IPS-18c (cell line): ENCODE data around the gene YARS1.
"Not testable (repeated sequence)": the region's sequence is repeated elsewhere in the genome, so short reads cannot be mapped to it uniquely, and the experiment has no call there.

ENCODE experiments used
- H3K4me3 ChIP-seq: 2 replicates; pipeline ENCODE4 v1.7.0; 2013; ENCODE audit warnings: low read depth, mild to moderate bottlenecking, low read length, moderate library complexity; ENCODE audit not compliant: insufficient read depth
- H3K9me3 ChIP-seq: one replicate; pipeline ENCODE4 v1.6.1; 2013; ENCODE audit warnings: mild to moderate bottlenecking, low read length, moderate library complexity; ENCODE audit not compliant: control insufficient read depth, insufficient read depth

YARS1 gene

GRCh38 chr1:32825181-32825580, 8.0 kb upstream of the YARS1 start:
- Histone ChIP-seq H3K9me3 (no peaks in the 10 kb centered on the region), H3K4me3 (no peak overlapping the region)

DNA sequence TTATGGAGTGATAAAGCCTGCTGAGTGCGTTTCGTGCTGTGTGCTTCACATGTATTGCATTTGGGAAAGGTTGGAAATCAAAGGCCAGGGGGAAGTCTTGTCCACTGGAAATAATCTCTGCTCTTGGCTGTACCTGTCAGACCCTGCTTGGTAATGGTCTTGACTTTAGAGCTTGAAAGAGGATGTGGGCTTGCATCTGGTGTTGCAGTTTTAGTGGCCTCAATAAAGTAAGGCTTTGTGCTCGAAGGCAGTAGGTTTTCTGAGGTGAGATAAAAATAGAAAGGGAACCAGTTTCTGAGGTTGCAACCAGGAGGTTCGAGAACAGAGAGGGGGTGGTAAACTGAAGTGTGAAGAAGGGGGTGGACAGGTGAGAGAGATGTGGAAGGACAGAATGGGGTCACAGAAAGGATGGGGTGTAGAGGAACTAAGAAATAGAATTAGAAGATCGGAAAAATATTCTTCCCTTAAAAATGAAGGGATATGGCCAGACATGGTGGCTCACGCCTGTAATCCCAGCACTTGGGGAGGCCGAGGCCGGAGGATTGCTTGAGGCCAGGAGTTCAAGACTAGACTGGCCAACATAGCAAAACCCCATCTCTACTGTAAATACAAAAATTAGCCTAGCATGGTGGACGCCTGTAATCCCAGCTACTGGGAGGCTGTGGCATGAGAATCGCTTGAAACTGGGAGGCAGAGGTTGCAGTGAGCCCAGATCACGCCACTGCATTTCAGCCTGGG, 1.8 kb upstream of the YARS1 start:
- Histone ChIP-seq H3K4me3 (peak overlapping the region; percentile 83), H3K9me3 (no peaks in the 10 kb centered on the region)

DNA sequence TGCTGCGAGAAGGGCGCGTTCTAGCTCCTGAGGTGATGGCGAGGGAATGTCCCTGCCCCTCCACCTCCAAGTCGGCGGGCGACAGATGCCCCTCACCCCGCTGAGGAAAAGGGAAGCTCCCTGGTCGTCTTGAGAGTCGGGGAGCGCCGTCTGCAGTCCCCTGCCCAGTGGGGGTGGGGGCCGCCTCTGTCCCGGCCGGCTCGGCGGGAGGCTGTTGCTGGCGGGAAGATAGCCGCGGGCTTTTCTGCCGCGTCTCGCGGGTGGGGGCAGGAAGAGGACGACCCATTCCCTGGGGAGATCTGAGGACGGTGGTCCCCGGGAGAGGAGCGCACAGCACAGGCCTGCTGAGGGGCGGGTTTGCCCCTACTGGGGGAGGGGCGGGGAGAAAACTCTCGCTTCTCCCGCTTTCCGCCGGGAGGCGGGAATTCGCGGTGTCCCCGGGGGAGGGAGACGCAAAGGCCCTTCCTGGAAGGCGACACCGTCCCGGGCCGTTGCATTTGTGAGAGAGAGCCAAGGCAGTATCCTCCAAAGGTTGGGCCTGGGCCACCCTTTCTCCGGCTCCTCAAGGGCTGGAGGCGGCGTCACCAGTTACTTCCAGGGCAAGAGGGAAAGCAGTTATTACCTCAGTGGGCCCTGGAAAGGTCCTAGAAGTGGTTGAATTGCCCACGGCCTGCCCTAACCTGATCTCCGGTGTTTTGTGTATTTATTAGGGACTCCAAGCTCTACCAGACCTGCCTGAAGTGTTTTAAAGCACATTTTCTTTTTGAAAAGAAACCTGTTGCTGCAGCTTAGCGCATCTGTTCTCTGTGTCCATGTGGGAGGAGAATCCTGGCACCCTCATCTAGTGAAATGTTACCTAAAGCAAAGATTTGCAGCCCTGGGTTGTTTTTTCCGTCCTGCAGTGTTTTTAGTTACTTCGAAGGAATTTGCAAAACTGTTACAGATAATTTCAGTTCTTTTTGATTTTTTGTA, 943 bp upstream of the YARS1 start:
- Histone ChIP-seq H3K9me3 (no peaks in the 10 kb centered on the region), H3K4me3 (peak overlapping the region; percentile 83)

DNA sequence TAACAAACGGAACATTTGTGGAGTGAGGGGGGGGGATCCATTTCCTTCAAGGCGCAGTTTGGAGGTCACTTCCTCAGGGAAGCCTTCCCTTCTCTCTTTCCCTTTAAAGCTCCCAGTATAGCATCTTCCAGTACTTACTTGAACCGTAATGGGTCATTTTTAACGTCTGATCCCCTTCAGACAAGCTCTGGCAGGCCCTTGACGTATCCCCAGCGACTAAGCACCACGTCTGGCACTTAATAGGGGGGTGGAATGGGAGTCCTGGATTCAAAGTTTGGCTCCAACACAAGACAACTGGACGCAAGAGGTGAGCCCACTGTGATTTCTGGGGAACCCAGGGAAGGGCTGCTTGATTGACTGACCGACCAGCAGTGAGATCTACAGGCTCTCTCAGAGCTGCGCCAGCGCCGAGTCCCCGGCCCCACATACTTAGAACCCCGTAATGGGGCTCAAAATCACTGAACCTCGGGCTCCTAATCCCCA, 441 bp downstream of the YARS1 start:
- Histone ChIP-seq H3K9me3 (no peaks in the 10 kb centered on the region), H3K4me3 (peak overlapping the region; percentile 83)

- H3K9me3 ChIP-seq = no peaks in the 10 kb centered on the region
- H3K4me3 ChIP-seq = no peak overlapping the region
Observed at GRCh38 chr1:32813941-32814739, 3.0 kb downstream of the YARS1 start.

DNA sequence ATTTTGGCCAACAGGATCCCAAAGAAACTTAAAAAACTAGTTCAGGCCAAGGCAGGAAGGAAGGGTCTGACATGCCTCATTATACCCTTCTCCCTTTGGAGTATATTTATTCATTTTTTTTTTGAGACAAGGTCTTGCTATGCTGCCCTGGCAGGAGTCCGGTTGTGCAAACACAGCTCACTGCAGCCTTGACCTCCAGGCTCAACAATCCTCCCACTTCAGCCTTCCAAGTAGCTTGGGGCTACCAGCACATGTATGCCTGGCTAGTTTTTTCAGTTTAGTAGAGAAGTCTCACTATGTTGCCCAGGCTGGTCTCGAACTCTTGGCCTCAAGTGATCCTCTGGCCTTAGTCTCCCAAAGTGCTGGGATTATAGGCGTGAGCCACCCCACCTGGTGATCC, 5.2 kb downstream of the YARS1 start:
- Histone ChIP-seq H3K4me3 (no peak overlapping the region), H3K9me3 (no peaks in the 10 kb centered on the region)

- H3K4me3 ChIP-seq = no peak overlapping the region
Observed at GRCh38 chr1:32811265-32811664, 5.9 kb downstream of the YARS1 start.

DNA sequence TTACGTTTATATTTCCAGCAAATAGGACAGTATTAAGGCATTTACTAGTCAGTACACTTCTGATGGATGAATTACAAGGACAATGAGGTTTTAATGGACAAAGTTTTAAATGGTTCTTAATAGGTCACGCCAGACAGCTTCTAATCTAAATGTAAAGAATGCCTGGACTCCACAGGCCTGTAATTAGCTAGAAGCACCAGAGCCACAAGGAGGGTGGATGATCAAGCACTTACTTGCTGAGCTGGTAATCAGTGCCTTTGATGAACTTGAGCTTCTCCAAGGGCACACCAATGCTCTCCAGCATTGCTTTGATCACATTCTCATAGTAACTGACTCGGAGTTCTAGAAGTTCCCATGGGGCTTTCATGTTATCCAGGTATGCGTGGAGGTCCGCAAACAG, 6.8 kb downstream of the YARS1 start:
- Histone ChIP-seq H3K4me3 (no peak overlapping the region), H3K9me3 (no peaks in the 10 kb centered on the region)

More at GRCh38 chr1:32811265-32811664, 5.9 kb downstream of the YARS1 start:
- no peaks in the 10 kb centered on the region for H3K9me3 ChIP-seq

DNA sequence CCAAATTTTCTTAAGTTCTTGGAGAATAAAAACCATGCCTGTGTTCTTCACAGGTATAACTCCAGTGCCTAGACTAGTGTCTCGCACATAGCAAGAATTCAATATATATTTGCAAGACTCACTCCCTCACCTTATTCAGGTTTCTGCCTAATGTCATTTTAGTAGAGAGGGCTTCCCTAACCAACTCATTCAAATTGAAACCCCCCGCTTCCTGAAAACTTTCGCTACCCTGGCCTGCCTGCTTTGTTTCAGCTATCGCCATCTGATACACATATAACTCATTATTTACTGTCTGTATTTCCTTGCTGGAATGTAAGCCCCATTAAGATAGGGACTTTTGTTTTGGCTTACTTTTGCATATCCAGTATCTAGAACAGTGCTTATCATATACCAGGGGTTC, 8.6 kb downstream of the YARS1 start:
- H3K4me3 ChIP-seq = no peak overlapping the region

DNA sequence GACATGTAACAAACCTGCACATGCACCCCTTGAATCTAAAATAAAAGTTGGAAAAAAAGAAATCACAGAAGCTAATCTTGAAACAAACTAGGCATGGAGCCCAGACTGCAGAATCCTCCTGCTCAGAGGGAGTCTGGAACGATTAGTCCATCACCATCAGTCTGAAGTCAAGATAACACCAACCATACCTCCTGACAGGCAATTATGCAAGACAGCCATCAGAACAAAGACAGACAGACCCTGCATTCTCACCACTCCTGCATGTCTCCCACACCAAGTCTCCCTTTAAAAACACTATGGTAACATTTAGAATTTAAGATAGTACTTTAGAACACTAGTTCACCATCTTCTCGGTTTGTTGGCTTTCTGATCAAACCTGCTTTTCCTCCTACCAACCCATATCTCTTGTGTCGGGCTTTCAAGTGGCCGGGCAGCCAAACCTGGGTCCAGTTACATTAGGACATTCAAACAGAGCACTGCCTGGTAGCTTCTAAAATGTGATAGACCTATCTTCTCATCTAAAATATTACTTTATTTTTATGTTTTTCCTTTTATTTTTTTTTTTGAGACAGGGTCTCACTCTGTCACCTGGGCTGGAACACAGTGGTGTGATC, 10.1 kb downstream of the YARS1 start:
- Histone ChIP-seq H3K9me3 (peaks cover 4% of the 10 kb centered on the region), H3K4me3 (no peak overlapping the region)

More for the DNA sequence above, 8.6 kb downstream of the YARS1 start:
- H3K9me3 ChIP-seq = peaks cover 4% of the 10 kb centered on the region

DNA sequence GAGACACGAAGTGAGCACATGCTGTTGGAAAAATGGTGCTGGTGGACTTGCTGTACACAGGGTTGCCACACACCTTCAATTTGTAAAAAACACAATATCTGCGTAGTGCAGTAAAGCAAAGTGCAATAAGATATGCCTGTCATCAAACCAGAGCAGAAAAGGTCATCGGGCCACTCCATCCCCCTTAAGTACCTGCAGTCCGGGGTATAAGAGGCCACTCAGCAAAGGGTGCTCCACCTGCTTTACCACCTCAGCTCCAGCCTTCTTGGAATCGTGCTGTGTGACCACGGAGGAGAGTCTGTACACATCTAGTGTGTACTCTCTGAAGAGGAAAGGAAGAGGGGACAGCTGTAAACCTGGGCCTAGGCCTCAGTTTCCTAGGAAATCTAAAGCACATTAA, 10.9 kb downstream of the YARS1 start:
- H3K9me3 ChIP-seq = peaks cover 4% of the 10 kb centered on the region

GRCh38 chr1:32804460-32804859, 12.7 kb downstream of the YARS1 start:
- not testable (repeated sequence) for H3K4me3 ChIP-seq, H3K9me3 ChIP-seq

More for the DNA sequence above, 10.9 kb downstream of the YARS1 start:
- no peak overlapping the region for H3K4me3 ChIP-seq

- no peak overlapping the region for H3K4me3 ChIP-seq
- H3K9me3 ChIP-seq = peaks cover 4% of the 10 kb centered on the region
Observed at GRCh38 chr1:32801096-32801715, 16.0 kb downstream of the YARS1 start.

- no peak overlapping the region for H3K4me3 ChIP-seq
- H3K9me3 ChIP-seq = no peaks in the 10 kb centered on the region
Observed at GRCh38 chr1:32798679-32799416, 18.3 kb downstream of the YARS1 start.

DNA sequence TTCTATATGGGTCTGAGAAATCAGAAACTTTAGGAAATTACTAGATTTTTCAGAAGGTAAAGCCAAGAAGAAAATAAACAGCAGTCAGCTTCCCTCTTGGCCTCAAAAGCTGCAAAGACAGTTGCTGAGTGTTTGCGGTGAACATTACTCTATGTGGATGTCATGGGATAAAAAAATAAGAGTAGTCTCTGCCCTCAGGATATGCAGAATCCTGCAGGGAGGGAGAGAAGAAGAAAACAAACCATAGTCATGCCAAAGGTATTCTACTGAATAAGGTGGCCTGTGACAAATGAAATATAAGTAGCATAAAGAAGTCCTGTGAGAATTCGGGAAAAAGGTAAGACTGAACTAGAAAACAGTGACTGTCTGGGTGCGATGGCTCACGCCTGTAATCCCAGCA, 19.0 kb downstream of the YARS1 start:
- H3K4me3 ChIP-seq = no peak overlapping the region
- no peaks in the 10 kb centered on the region for H3K9me3 ChIP-seq

DNA sequence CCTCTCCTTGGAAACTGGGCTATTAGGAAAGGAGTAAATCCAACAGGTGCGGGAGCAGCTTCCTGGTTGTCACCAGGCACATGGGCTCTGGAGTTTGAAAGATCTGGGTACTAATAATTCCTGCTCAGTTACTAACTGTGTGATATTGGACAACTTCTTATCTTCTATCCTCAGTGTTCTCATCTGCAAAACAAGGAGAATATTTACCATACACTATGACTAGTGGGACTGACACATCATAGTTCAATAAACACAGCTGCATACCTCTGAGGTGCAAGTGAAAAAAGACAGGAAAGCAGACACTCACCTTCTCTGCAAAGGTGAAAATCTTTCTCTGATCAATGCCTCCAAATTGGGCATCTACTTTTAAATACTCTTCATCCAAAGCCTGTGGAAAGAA, 19.7 kb downstream of the YARS1 start:
- no peak overlapping the region for H3K4me3 ChIP-seq
- H3K9me3 ChIP-seq = no peaks in the 10 kb centered on the region
